Stomach (tissue), 9 donors: ENCODE data around the gene GNE. TPM values are rescaled to one million over a fixed set of nuclear protein-coding genes. Genes with fewer than 3 reads are reported as not detected.

Experiments
- DNase-seq, 2 donors: peaks; one replicate each; pipeline versions ENCODE4 v3.0.0 to v3.0.0-alpha.2; 2013 to 2019
- H3K27ac ChIP-seq, 5 donors: fragments of 200-600 bp in 4 of 5; sonication (generic) in 4 of 5; one replicate each; pipeline ENCODE4 v1.5.1; 2013 to 2019; ENCODE audit warnings: mild to moderate bottlenecking in 1 of 5, moderate library complexity in 1 of 5
- H3K27me3 ChIP-seq, 3 donors: fragments of 200-600 bp; sonication (generic); one replicate each; pipeline ENCODE4 v1.5.1; 2017 to 2019; ENCODE audit warnings: mixed run types in 1 of 3
- H3K36me3 ChIP-seq, 4 donors: fragments of 200-600 bp; sonication (generic); 1 replicate in 3 of 4; 2 replicates in 1 of 4; pipeline ENCODE4 v1.5.1; 2016 to 2019
- H3K4me1 ChIP-seq, 4 donors: fragments of 200-600 bp; sonication (generic); one replicate each; pipeline ENCODE4 v1.5.1; 2016 to 2019
- H3K4me3 ChIP-seq, 4 donors: fragments of 200-600 bp; sonication (generic) in 3 of 4; one replicate each; pipeline ENCODE4 v1.5.1; 2016 to 2019; ENCODE audit warnings: mild to moderate bottlenecking in 1 of 4
- H3K9me3 ChIP-seq, 4 donors: fragments of 200-600 bp; sonication (generic); one replicate each; pipeline ENCODE4 v1.5.1; 2016 to 2019
- CTCF ChIP-seq, 7 experiments: fragments of 450-650 bp in 4 of 7; fragments of 200-600 bp in 3 of 7; sonication (generic) in 3 of 7; IDR thresholded peaks; one replicate each; pipeline ENCODE4 v1.5.1; 2016 to 2019; ENCODE audit warnings: antibody characterized with exemption in 7 of 7, control low read depth in 2 of 7, mild to moderate bottlenecking in 1 of 7
- EP300 ChIP-seq: sonication (generic); formaldehyde crosslinking; IDR thresholded peaks from one replicate; pipeline ENCODE4 v1.6.1; 2017; ENCODE audit warnings: antibody characterized with exemption
- POLR2A ChIP-seq, 4 donors: fragments of 450-650 bp; IDR thresholded peaks; one replicate each; pipeline ENCODE4 v1.6.1; 2016; ENCODE audit warnings: antibody characterized with exemption in 4 of 4, control low read depth in 2 of 4, mild to moderate bottlenecking in 1 of 4, moderate library complexity in 1 of 4
- POLR2AphosphoS5 ChIP-seq, 3 donors: sonication (generic); formaldehyde crosslinking; IDR thresholded peaks; one replicate each; pipeline ENCODE4 v1.6.1; 2016; ENCODE audit warnings: antibody characterized with exemption in 3 of 3
- WGBS, 5 donors: extraction: QIAGEN DNeasy Blood & Tissue Kit in 3 of 5; methylation state at CpG; one replicate each; pipeline versions ENCODE4 v1.1.5 to v1.1.7; 2013 to 2018; 5-methylcytosine and 5-hydroxymethylcytosine counted together
- intact Hi-C: fragments of 100-400 bp; cut with DNase I; formaldehyde crosslinking; loops from one replicate; pipeline ENCODE4 v1.15.1; 2023; ENCODE audit warnings: low total_unique reads
- polyA plus RNA-seq, 3 donors: library from polyadenylated mRNA; stranded (reverse); fragments of 200-250 nt; gene quantifications; one replicate each; pipeline ENCODE4 v1.2.3, GENCODE V29; 2013
- total RNA-seq, 5 donors: library from RNA; depleted of rRNA; stranded (reverse); fragments of >200 nt; gene quantifications; one replicate each; pipeline versions ENCODE4 v1.1.0 to v1.2.3, GENCODE V29; 2014 to 2016
- donor health status: healthy with polysubstance abuse.
- donor health status: Bipolar disorder and iron deficiency.
- donor health status: healthy.

The GNE gene
- total and polyA plus RNA-seq, 8 donors, result 2.3 to 63.1 (median 11.4) TPM

GRCh38 chr9:36169708-36170107 lies 88.5 kb downstream of the GNE start:
- Histone ChIP-seq H3K4me3 (no peak overlapping the region), H3K27me3 (peaks cover 0 to 6% (median 0%) of the 10 kb centered on the region in 3 donors), H3K36me3 (no peaks in the 10 kb centered on the region), H3K9me3 (no peaks in the 10 kb centered on the region), H3K4me1 (peaks cover 0 to 25% (median 16%) of the 10 kb centered on the region in 4 donors), H3K27ac (no peak overlapping the region)
- 89 to 95% (median 93%) methylated on average over 17 of the region's 17 CpGs for WGBS, 5 donors
- no peak for DNase-seq
- intact Hi-C loops, result no loop called here
- TF ChIP-seq POLR2A (IDR thresholded peaks at IDR 0.05) (no peak), CTCF (IDR thresholded peaks at IDR 0.05) (no peak), POLR2AphosphoS5 (IDR thresholded peaks at IDR 0.05) (no peak), EP300 (no peak)

GRCh38 chr9:36169166-36169565 lies 89.1 kb downstream of the GNE start, which contains the start of gene CCIN:
Gene CCIN (plus strand): TSS chr9:36169388. CDS start chr9:36169503, 115 bp downstream.
- no peak for DNase-seq
- Histone ChIP-seq H3K4me3 (no peak within 1 kb of the TSS), H3K27ac (no peak within 1 kb of the TSS), H3K9me3 (no peaks in the 10 kb centered on the region), H3K36me3 (no peaks in the 10 kb centered on the region), H3K4me1 (peaks cover 0 to 30% (median 19%) of the 10 kb centered on the region in 4 donors), H3K27me3 (peaks cover 0 to 6% (median 0%) of the 10 kb centered on the region in 3 donors)
- no peak for TF ChIP-seq EP300
- TF ChIP-seq POLR2A (IDR thresholded peaks at IDR 0.05), result no peak
- no peak for TF ChIP-seq POLR2AphosphoS5 (IDR thresholded peaks at IDR 0.05)
- no peak for TF ChIP-seq CTCF (IDR thresholded peaks at IDR 0.05)
- WGBS, 5 donors, result 73 to 87% (median 80%) methylated on average over 6 of the region's 6 CpGs
- intact Hi-C loops, result no loop called here

GRCh38 chr9:36166168-36166927 lies 91.9 kb downstream of the GNE start:
- TF ChIP-seq CTCF (IDR thresholded peaks at IDR 0.05) (peak in 5 of 7 experiments; percentile 81 to 96 (median 88)), EP300 (no peak), POLR2A (IDR thresholded peaks at IDR 0.05) (no peak), POLR2AphosphoS5 (IDR thresholded peaks at IDR 0.05) (peak in 1 of 3 donors; percentile 62)
- Histone ChIP-seq H3K36me3 (no peaks in the 10 kb centered on the region), H3K9me3 (no peaks in the 10 kb centered on the region), H3K4me3 (peak overlapping the region; percentile 47 to 58 (median 52)), H3K27me3 (peaks cover 0 to 6% (median 0%) of the 10 kb centered on the region in 3 donors), H3K4me1 (peaks cover 7 to 49% (median 26%) of the 10 kb centered on the region in 4 donors), H3K27ac (peak overlapping the region; percentile 18 to 83 (median 66))
- DNase-seq, result peak; percentile 87 to 94
- WGBS, 5 donors, result 2 to 6% (median 5%) methylated on average over 36 to 58 of the region's 58 CpGs
- intact Hi-C loops, result no loop called here

GRCh38 chr9:36165826-36166167 lies 92.5 kb downstream of the GNE start:
- Histone ChIP-seq H3K36me3 (no peaks in the 10 kb centered on the region), H3K27ac (peak overlapping the region in 4 of 5 donors; percentile 57 to 83 (median 72))
- no peak for DNase-seq

More at GRCh38 chr9:36165826-36166167, 92.5 kb downstream of the GNE start:
- WGBS, 5 donors, result 26 to 48% (median 44%) methylated on average over 12 of the region's 12 CpGs
- Histone ChIP-seq H3K9me3 (no peaks in the 10 kb centered on the region), H3K4me3 (peak overlapping the region; percentile 47 to 58 (median 52)), H3K4me1 (peaks cover 7 to 53% (median 26%) of the 10 kb centered on the region in 4 donors), H3K27me3 (peaks cover 0 to 6% (median 0%) of the 10 kb centered on the region in 3 donors)
- TF ChIP-seq CTCF (IDR thresholded peaks at IDR 0.05), result no peak
- TF ChIP-seq POLR2A (IDR thresholded peaks at IDR 0.05), result no peak
- no peak for TF ChIP-seq EP300
- TF ChIP-seq POLR2AphosphoS5 (IDR thresholded peaks at IDR 0.05), result no peak
- intact Hi-C loops, result no loop called here
